ENCODE results near the gene GRM1.

The GRM1 gene

GRCh38 chr6:146429831-146430230, 401.0 kb downstream of the GRM1 start:
- DNase-seq (ENCODE audit: extremely low spot score): no peak
- no peak for TF ChIP-seq SP1 (IDR thresholded peaks at IDR 0.05)
- TF ChIP-seq NFRKB (IDR thresholded peaks at IDR 0.05): no peak
- TF ChIP-seq L3MBTL2 (conservative IDR thresholded peaks at IDR 0.05): no peak
- TF ChIP-seq FOXA1 (IDR thresholded peaks at IDR 0.05): no peak
- TF ChIP-seq LEF1 (IDR thresholded peaks at IDR 0.05; ENCODE audit: borderline replicate concordance): no peak
- TF ChIP-seq SUZ12 (IDR thresholded peaks at IDR 0.05): no peak
- TF ChIP-seq ARNT (IDR thresholded peaks at IDR 0.05): no peak
- no peak for TF ChIP-seq HDGF (IDR thresholded peaks at IDR 0.05; ENCODE audit: borderline replicate concordance)
- no peak for TF ChIP-seq FOXK2 (IDR thresholded peaks at IDR 0.05)
- no peak for TF ChIP-seq BHLHE40 (IDR thresholded peaks at IDR 0.05; ENCODE audit: borderline replicate concordance)
- TF ChIP-seq CTBP1 (IDR thresholded peaks at IDR 0.05; ENCODE audit: borderline replicate concordance): no peak
- no peak for TF ChIP-seq PKNOX1 (IDR thresholded peaks at IDR 0.05)
- no peak for TF ChIP-seq FOXM1 (IDR thresholded peaks at IDR 0.05; ENCODE audit: borderline replicate concordance)
- TF ChIP-seq TARDBP (IDR thresholded peaks at IDR 0.05): no peak
- ChIA-PET CTCF (no interaction called here), POLR2A (no interaction called here)

- DNase-seq (ENCODE audit: extremely low spot score): no peak
These were observed 405.2 kb downstream of the GRM1 start for GRCh38 chr6:146433881-146434731.

GRCh38 chr6:146434732-146435390, 406.0 kb downstream of the GRM1 start:
- no peak for TF ChIP-seq ARNT (IDR thresholded peaks at IDR 0.05)
- no peak for TF ChIP-seq TARDBP (IDR thresholded peaks at IDR 0.05)
- TF ChIP-seq CTBP1 (IDR thresholded peaks at IDR 0.05; ENCODE audit: borderline replicate concordance): no peak
- no peak for TF ChIP-seq LEF1 (IDR thresholded peaks at IDR 0.05; ENCODE audit: borderline replicate concordance)
- no peak for TF ChIP-seq FOXA1 (IDR thresholded peaks at IDR 0.05)
- no peak for DNase-seq (ENCODE audit: extremely low spot score)
- CTCF ChIA-PET: no interaction called here
- POLR2A ChIA-PET: no interaction called here

More at GRCh38 chr6:146433881-146434731, 405.2 kb downstream of the GRM1 start:
- ChIA-PET CTCF (no interaction called here), POLR2A (no interaction called here)
- TF ChIP-seq PKNOX1 (IDR thresholded peaks at IDR 0.05) (no peak), ZNF384 (IDR thresholded peaks at IDR 0.05) (no peak), CTBP1 (IDR thresholded peaks at IDR 0.05; ENCODE audit: borderline replicate concordance) (no peak), FOXM1 (IDR thresholded peaks at IDR 0.05; ENCODE audit: borderline replicate concordance) (no peak), SUZ12 (IDR thresholded peaks at IDR 0.05) (no peak), ARNT (IDR thresholded peaks at IDR 0.05) (no peak), LEF1 (IDR thresholded peaks at IDR 0.05; ENCODE audit: borderline replicate concordance) (no peak), BHLHE40 (IDR thresholded peaks at IDR 0.05; ENCODE audit: borderline replicate concordance) (no peak), FOXA1 (IDR thresholded peaks at IDR 0.05) (no peak), TARDBP (IDR thresholded peaks at IDR 0.05) (no peak), ELF4 (IDR thresholded peaks at IDR 0.05) (no peak), HDGF (IDR thresholded peaks at IDR 0.05; ENCODE audit: borderline replicate concordance) (no peak), FOXK2 (IDR thresholded peaks at IDR 0.05) (no peak), L3MBTL2 (conservative IDR thresholded peaks at IDR 0.05) (no peak), NFRKB (IDR thresholded peaks at IDR 0.05) (no peak), SP1 (IDR thresholded peaks at IDR 0.05) (no peak)

GRCh38 chr6:146441907-146442306, 413.0 kb downstream of the GRM1 start:
- no peak for TF ChIP-seq SP1 (IDR thresholded peaks at IDR 0.05)
- no peak for TF ChIP-seq L3MBTL2 (conservative IDR thresholded peaks at IDR 0.05)
- no peak for TF ChIP-seq BHLHE40 (IDR thresholded peaks at IDR 0.05; ENCODE audit: borderline replicate concordance)
- TF ChIP-seq ARNT (IDR thresholded peaks at IDR 0.05): no peak
- TF ChIP-seq FOXK2 (IDR thresholded peaks at IDR 0.05): no peak
- no peak for TF ChIP-seq NFRKB (IDR thresholded peaks at IDR 0.05)
- no peak for TF ChIP-seq CTBP1 (IDR thresholded peaks at IDR 0.05; ENCODE audit: borderline replicate concordance)
- no peak for TF ChIP-seq FOXA1 (IDR thresholded peaks at IDR 0.05)
- TF ChIP-seq SUZ12 (IDR thresholded peaks at IDR 0.05): no peak
- ChIA-PET POLR2A (no interaction called here), CTCF (no interaction called here)
- no peak for DNase-seq (ENCODE audit: extremely low spot score)

GRCh38 chr6:146444189-146444588, 415.3 kb downstream of the GRM1 start:
- no peak for DNase-seq (ENCODE audit: extremely low spot score)
- POLR2A ChIA-PET: no interaction called here
- CTCF ChIA-PET: no interaction called here
- no peak for TF ChIP-seq HDGF (IDR thresholded peaks at IDR 0.05; ENCODE audit: borderline replicate concordance)
- no peak for TF ChIP-seq L3MBTL2 (conservative IDR thresholded peaks at IDR 0.05)
- TF ChIP-seq PKNOX1 (IDR thresholded peaks at IDR 0.05): no peak
- TF ChIP-seq ARNT (IDR thresholded peaks at IDR 0.05): no peak
- no peak for TF ChIP-seq ELF4 (IDR thresholded peaks at IDR 0.05)
- no peak for TF ChIP-seq FOXA1 (IDR thresholded peaks at IDR 0.05)
- no peak for TF ChIP-seq NFRKB (IDR thresholded peaks at IDR 0.05)
- TF ChIP-seq ZNF384 (IDR thresholded peaks at IDR 0.05): no peak
- TF ChIP-seq FOXK2 (IDR thresholded peaks at IDR 0.05): no peak
- TF ChIP-seq FOXM1 (IDR thresholded peaks at IDR 0.05; ENCODE audit: borderline replicate concordance): no peak
- no peak for TF ChIP-seq LEF1 (IDR thresholded peaks at IDR 0.05; ENCODE audit: borderline replicate concordance)
- no peak for TF ChIP-seq CTBP1 (IDR thresholded peaks at IDR 0.05; ENCODE audit: borderline replicate concordance)

- no peak for TF ChIP-seq ELF4 (IDR thresholded peaks at IDR 0.05)
- TF ChIP-seq SUZ12 (IDR thresholded peaks at IDR 0.05): no peak
- no peak for TF ChIP-seq PKNOX1 (IDR thresholded peaks at IDR 0.05)
- no peak for TF ChIP-seq L3MBTL2 (conservative IDR thresholded peaks at IDR 0.05)
- TF ChIP-seq FOXA1 (IDR thresholded peaks at IDR 0.05): no peak
- TF ChIP-seq HDGF (IDR thresholded peaks at IDR 0.05; ENCODE audit: borderline replicate concordance): no peak
- no peak for TF ChIP-seq FOXK2 (IDR thresholded peaks at IDR 0.05)
- TF ChIP-seq CTBP1 (IDR thresholded peaks at IDR 0.05; ENCODE audit: borderline replicate concordance): no peak
- TF ChIP-seq SP1 (IDR thresholded peaks at IDR 0.05): no peak
- no peak for TF ChIP-seq LEF1 (IDR thresholded peaks at IDR 0.05; ENCODE audit: borderline replicate concordance)
- no peak for TF ChIP-seq ARNT (IDR thresholded peaks at IDR 0.05)
- TF ChIP-seq NFRKB (IDR thresholded peaks at IDR 0.05): no peak
- no peak for TF ChIP-seq BHLHE40 (IDR thresholded peaks at IDR 0.05; ENCODE audit: borderline replicate concordance)
- no peak for TF ChIP-seq ZNF384 (IDR thresholded peaks at IDR 0.05)
- DNase-seq (ENCODE audit: extremely low spot score): no peak
- CTCF ChIA-PET: no interaction called here
- POLR2A ChIA-PET: no interaction called here
These were observed 416.4 kb downstream of the GRM1 start for GRCh38 chr6:146445233-146445632.
